ENCODE measurements around the gene TBC1D3I.

TBC1D3I gene

DNA sequence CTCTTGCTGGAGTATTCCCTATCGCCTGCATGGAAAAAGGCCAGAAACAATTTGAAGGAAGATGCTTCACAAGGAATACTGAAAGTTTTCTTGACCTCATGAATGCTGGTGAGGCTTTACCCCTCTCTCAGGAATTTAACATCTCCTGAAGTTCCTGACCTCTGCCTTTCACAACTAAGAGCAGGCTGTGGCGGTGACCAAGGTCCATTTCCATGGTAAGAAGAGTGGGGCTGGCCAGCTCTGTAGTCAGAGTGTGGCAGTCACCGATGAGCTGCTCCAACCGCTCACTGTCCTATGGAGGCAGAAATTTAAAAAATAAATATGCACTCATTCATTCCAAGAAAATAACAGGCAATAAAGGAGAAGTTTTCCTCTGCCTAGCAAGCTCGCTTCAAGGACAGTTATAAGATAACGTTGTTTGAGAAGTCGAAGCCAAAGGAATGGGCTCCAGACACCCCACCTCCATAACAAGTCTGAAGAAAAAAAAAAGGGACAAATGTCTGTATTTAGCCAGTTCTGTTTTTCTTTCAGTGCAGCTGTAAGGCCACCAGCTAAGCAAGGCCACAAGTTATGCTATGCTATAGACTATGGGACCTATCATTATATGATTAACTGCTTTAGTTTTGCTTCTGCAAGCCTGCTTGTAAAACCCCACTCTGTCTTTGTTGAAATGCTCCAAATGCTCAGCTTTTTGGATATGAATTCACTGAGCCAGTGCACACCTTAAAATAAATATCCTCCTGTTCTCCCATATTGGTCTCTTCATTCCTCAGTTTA is 59.5 kb downstream of the TBC1D3I start:
- H3K27ac ChIP-seq (replicated peaks), result no peak overlapping the region

More for the DNA sequence above, 59.5 kb downstream of the TBC1D3I start:
- Histone ChIP-seq H3K27me3 (ENCODE audit: insufficient read depth, poor library complexity, severe bottlenecking) (no peaks in the 10 kb centered on the region), H3K4me3 (replicated peaks; ENCODE audit: insufficient read depth, low read length) (no peak overlapping the region)
- TF ChIP-seq POLR2AphosphoS5 (IDR thresholded peaks at IDR 0.05; ENCODE audit: low read depth), result no peak
- TF ChIP-seq REST (IDR thresholded peaks at IDR 0.05; ENCODE audit: insufficient replicate concordance, low read depth), result no peak
- no peak for TF ChIP-seq SPI1 (IDR thresholded peaks at IDR 0.05; ENCODE audit: borderline replicate concordance, low read depth)
- TF ChIP-seq, protein P1, sequence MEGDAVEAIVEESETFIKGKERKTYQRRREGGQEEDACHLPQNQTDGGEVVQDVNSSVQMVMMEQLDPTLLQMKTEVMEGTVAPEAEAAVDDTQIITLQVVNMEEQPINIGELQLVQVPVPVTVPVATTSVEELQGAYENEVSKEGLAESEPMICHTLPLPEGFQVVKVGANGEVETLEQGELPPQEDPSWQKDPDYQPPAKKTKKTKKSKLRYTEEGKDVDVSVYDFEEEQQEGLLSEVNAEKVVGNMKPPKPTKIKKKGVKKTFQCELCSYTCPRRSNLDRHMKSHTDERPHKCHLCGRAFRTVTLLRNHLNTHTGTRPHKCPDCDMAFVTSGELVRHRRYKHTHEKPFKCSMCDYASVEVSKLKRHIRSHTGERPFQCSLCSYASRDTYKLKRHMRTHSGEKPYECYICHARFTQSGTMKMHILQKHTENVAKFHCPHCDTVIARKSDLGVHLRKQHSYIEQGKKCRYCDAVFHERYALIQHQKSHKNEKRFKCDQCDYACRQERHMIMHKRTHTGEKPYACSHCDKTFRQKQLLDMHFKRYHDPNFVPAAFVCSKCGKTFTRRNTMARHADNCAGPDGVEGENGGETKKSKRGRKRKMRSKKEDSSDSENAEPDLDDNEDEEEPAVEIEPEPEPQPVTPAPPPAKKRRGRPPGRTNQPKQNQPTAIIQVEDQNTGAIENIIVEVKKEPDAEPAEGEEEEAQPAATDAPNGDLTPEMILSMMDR (IDR thresholded peaks at IDR 0.05; ENCODE audit: insufficient read depth, low read length), result no peak
- TF ChIP-seq GABPA (IDR thresholded peaks at IDR 0.05; ENCODE audit: low read depth), result no peak
- no peak for DNase-seq (ENCODE audit: low read depth in 1 of 2, low spot score in 1 of 2)

Measured in HL-60 (cell line).